ENCODE data around the gene SMAGP.

GRCh38 chr12:51293696-51294095 lies 23.5 kb upstream of the SMAGP start:
- TF ChIP-seq, protein P1, sequence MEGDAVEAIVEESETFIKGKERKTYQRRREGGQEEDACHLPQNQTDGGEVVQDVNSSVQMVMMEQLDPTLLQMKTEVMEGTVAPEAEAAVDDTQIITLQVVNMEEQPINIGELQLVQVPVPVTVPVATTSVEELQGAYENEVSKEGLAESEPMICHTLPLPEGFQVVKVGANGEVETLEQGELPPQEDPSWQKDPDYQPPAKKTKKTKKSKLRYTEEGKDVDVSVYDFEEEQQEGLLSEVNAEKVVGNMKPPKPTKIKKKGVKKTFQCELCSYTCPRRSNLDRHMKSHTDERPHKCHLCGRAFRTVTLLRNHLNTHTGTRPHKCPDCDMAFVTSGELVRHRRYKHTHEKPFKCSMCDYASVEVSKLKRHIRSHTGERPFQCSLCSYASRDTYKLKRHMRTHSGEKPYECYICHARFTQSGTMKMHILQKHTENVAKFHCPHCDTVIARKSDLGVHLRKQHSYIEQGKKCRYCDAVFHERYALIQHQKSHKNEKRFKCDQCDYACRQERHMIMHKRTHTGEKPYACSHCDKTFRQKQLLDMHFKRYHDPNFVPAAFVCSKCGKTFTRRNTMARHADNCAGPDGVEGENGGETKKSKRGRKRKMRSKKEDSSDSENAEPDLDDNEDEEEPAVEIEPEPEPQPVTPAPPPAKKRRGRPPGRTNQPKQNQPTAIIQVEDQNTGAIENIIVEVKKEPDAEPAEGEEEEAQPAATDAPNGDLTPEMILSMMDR (IDR thresholded peaks at IDR 0.05; ENCODE audit: insufficient read depth, low read length) = no peak
- TF ChIP-seq POLR2AphosphoS5 (IDR thresholded peaks at IDR 0.05; ENCODE audit: low read depth) = no peak

Measured in HL-60 (cell line).